ENCODE data around the gene ADGRD1.

ADGRD1 gene

GRCh38 chr12:131010396-131011131 is 56.9 kb downstream of the ADGRD1 start:
- ChIA-PET CTCF (no interaction called here), POLR2A (no interaction called here)
- no peak for TF ChIP-seq CTCF (IDR thresholded peaks at IDR 0.05; ENCODE audit: insufficient read depth, low read length, missing control alignments)
- no peak overlapping the region for H3K4me3 ChIP-seq (ENCODE audit: low read depth, low read length)
- no peak for DNase-seq (ENCODE audit: low read depth, low spot score)

GRCh38 chr12:131011165-131012079 is 57.7 kb downstream of the ADGRD1 start:
- ChIA-PET POLR2A (no interaction called here), CTCF (no interaction called here)
- no peak for TF ChIP-seq CTCF (IDR thresholded peaks at IDR 0.05; ENCODE audit: insufficient read depth, low read length, missing control alignments)
- no peak for DNase-seq (ENCODE audit: low read depth, low spot score)
- H3K4me3 ChIP-seq (ENCODE audit: low read depth, low read length) = no peak overlapping the region

- TF ChIP-seq CTCF (IDR thresholded peaks at IDR 0.05; ENCODE audit: insufficient read depth, low read length, missing control alignments) = no peak
- POLR2A ChIA-PET = no interaction called here
- DNase-seq (ENCODE audit: low read depth, low spot score) = no peak
- CTCF ChIA-PET = no interaction called here
- no peak overlapping the region for H3K4me3 ChIP-seq (ENCODE audit: low read depth, low read length)
Observed at GRCh38 chr12:131012279-131013069, 58.8 kb downstream of the ADGRD1 start.

GRCh38 chr12:131013118-131013517 is 59.4 kb downstream of the ADGRD1 start:
- ChIA-PET POLR2A (no interaction called here), CTCF (no interaction called here)
- no peak overlapping the region for H3K4me3 ChIP-seq (ENCODE audit: low read depth, low read length)
- DNase-seq (ENCODE audit: low read depth, low spot score) = no peak
- no peak for TF ChIP-seq CTCF (IDR thresholded peaks at IDR 0.05; ENCODE audit: insufficient read depth, low read length, missing control alignments)

GRCh38 chr12:131014343-131014742 is 60.6 kb downstream of the ADGRD1 start:
- CTCF ChIA-PET = no interaction called here
- POLR2A ChIA-PET = no interaction called here
- no peak for DNase-seq (ENCODE audit: low read depth, low spot score)
- no peak overlapping the region for H3K4me3 ChIP-seq (ENCODE audit: low read depth, low read length)
- no peak for TF ChIP-seq CTCF (IDR thresholded peaks at IDR 0.05; ENCODE audit: insufficient read depth, low read length, missing control alignments)

All from AG04449 (cell line).